Neural progenitor cell (in vitro differentiated cells): Measurements from ENCODE around the gene KANSL2. TPM values are rescaled to one million over a fixed set of nuclear protein-coding genes. Genes with fewer than 3 reads are reported as not detected.

Experiments
- DNase-seq: peaks from one replicate; pipeline ENCODE4 v3.0.0-alpha.2; 2016; ENCODE audit warnings: low spot score
- H2AFZ ChIP-seq: fragments of 200-600 bp; sonication (generic); replicated peaks from 2 replicates; pipeline ENCODE4 v1.6.1; 2016; ENCODE audit warnings: antibody characterized with exemption
- H3F3A ChIP-seq: fragments of 200-600 bp; sonication (generic); 2 replicates; pipeline ENCODE4 v1.6.1; 2016; ENCODE audit warnings: antibody characterized with exemption, low read depth
- H3K27ac ChIP-seq: fragments of 200-600 bp; sonication (generic); 2 replicates; pipeline ENCODE4 v1.5.1; 2016; ENCODE audit warnings: mild to moderate bottlenecking
- H3K27me3 ChIP-seq: fragments of 200-600 bp; sonication (generic); 2 replicates; pipeline ENCODE4 v1.6.1; 2016; ENCODE audit warnings: mild to moderate bottlenecking, moderate library complexity
- H3K36me3 ChIP-seq: fragments of 200-600 bp; sonication (generic); 2 replicates; pipeline ENCODE4 v1.5.1; 2016
- H3K4me1 ChIP-seq: fragments of 200-600 bp; sonication (generic); 2 replicates; pipeline ENCODE4 v1.6.1; 2016; ENCODE audit warnings: mixed run types
- H3K4me2 ChIP-seq: fragments of 200-600 bp; sonication (generic); 2 replicates; pipeline ENCODE4 v1.6.1; 2016
- H3K4me3 ChIP-seq: fragments of 200-600 bp; sonication (generic); 2 replicates; pipeline ENCODE4 v1.5.1; 2016
- H3K79me2 ChIP-seq: fragments of 200-600 bp; sonication (generic); 2 replicates; pipeline ENCODE4 v1.6.1; 2016; ENCODE audit warnings: low read depth
- H3K9ac ChIP-seq: fragments of 200-600 bp; sonication (generic); 2 replicates; pipeline ENCODE4 v1.6.1; 2016
- H3K9me3 ChIP-seq: fragments of 200-600 bp; sonication (generic); 2 replicates; pipeline ENCODE4 v1.5.1; 2016; ENCODE audit warnings: low read depth
- H4K20me1 ChIP-seq: fragments of 200-600 bp; sonication (generic); 2 replicates; pipeline ENCODE4 v1.6.1; 2016; ENCODE audit warnings: low read depth
- H3K27ac Mint-ChIP-seq: 3 replicates; pipeline ENCODE4 v1.8.0; 2021; ENCODE audit warnings: mixed read lengths
- H3K27me3 Mint-ChIP-seq: 2 replicates; pipeline ENCODE4 v1.8.0; 2022; ENCODE audit warnings: low read depth, mild to moderate bottlenecking, inconsistent platforms, moderate library complexity, mixed read lengths; ENCODE audit not compliant: insufficient read depth
- H3K36me3 Mint-ChIP-seq: 3 replicates; pipeline ENCODE4 v1.8.0; 2021; ENCODE audit warnings: mixed read lengths
- H3K4me1 Mint-ChIP-seq: 3 replicates; pipeline ENCODE4 v1.8.0; 2021; ENCODE audit warnings: mixed read lengths
- H3K4me3 Mint-ChIP-seq: 3 replicates; pipeline ENCODE4 v1.8.0; 2021; ENCODE audit warnings: mild to moderate bottlenecking, moderate library complexity, mixed read lengths
- H3K9me3 Mint-ChIP-seq: 3 replicates; pipeline ENCODE4 v1.8.0; 2020; ENCODE audit warnings: mixed read lengths
- EZH2 ChIP-seq: fragments of 200-600 bp; sonication (generic); IDR thresholded peaks from 2 replicates; pipeline ENCODE4 v1.6.1; 2017; ENCODE audit warnings: antibody characterized with exemption, mild to moderate bottlenecking, moderate library complexity
- EZH2phosphoT487 ChIP-seq: fragments of 200-600 bp; sonication (generic); IDR thresholded peaks from 2 replicates; pipeline ENCODE4 v1.6.1; 2017; ENCODE audit warnings: antibody characterized with exemption
- total RNA-seq: library from RNA; depleted of rRNA; stranded (reverse); fragments of >200 nt; gene quantifications from 2 replicates; pipeline ENCODE4 v1.2.3, GENCODE V29; 2015; ENCODE audit warnings: low replicate concordance
- TF ChIP-seq, protein P1 (sequence below): fragments of 200-600 bp; sonication (generic); IDR thresholded peaks from 2 replicates; pipeline ENCODE4 v1.5.1; 2017; ENCODE audit warnings: antibody characterized with exemption, mild to moderate bottlenecking

Gene KANSL2
- total RNA-seq, 1 donor from 2014 or later, result 82.6 TPM

DNA sequence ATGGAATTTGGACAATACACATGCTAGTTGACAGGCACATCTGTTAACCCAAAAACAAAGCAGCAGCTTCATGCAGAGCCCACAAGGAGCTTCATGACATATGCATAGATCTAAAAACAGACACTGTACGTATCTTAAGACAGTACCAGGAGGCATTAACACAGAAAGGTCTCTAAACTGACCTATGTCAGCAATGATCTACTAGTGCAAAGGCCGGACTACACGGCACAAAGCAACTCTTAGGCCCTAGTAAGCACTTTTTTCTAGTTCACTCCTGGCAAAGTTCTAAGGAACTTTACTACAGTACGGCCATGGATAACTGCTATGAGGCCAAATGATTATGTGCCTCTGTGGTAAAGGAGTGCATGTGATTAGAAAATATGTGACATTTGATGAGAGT is 8.4 kb upstream of the KANSL2 start:
- no peaks in the 10 kb centered on the region for H3K27me3 ChIP-seq
- peaks cover 21% of the 10 kb centered on the region for H3K79me2 ChIP-seq
- H3K27ac ChIP-seq, result no peak overlapping the region
- no peaks in the 10 kb centered on the region for H3K4me1 Mint-ChIP-seq
- H3K4me3 Mint-ChIP-seq, result no peak overlapping the region
- H3K4me1 ChIP-seq, result no peaks in the 10 kb centered on the region
- no peaks in the 10 kb centered on the region for H3K9me3 Mint-ChIP-seq
- H3K27me3 Mint-ChIP-seq, result no peaks in the 10 kb centered on the region
- H3K9ac ChIP-seq, result no peak overlapping the region
- TF ChIP-seq EZH2 (no peak), EZH2phosphoT487 (no peak)
- TF ChIP-seq, protein P1, sequence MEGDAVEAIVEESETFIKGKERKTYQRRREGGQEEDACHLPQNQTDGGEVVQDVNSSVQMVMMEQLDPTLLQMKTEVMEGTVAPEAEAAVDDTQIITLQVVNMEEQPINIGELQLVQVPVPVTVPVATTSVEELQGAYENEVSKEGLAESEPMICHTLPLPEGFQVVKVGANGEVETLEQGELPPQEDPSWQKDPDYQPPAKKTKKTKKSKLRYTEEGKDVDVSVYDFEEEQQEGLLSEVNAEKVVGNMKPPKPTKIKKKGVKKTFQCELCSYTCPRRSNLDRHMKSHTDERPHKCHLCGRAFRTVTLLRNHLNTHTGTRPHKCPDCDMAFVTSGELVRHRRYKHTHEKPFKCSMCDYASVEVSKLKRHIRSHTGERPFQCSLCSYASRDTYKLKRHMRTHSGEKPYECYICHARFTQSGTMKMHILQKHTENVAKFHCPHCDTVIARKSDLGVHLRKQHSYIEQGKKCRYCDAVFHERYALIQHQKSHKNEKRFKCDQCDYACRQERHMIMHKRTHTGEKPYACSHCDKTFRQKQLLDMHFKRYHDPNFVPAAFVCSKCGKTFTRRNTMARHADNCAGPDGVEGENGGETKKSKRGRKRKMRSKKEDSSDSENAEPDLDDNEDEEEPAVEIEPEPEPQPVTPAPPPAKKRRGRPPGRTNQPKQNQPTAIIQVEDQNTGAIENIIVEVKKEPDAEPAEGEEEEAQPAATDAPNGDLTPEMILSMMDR, result no peak
- no peak for DNase-seq
- peaks cover 9% of the 10 kb centered on the region for H3K36me3 ChIP-seq
- peaks cover 34% of the 10 kb centered on the region for H3K36me3 Mint-ChIP-seq
- H3F3A ChIP-seq, result peaks cover 10% of the 10 kb centered on the region
- H2AFZ ChIP-seq, result no peak overlapping the region
- no peaks in the 10 kb centered on the region for H3K9me3 ChIP-seq
- H3K4me3 ChIP-seq, result no peak overlapping the region
- no peak overlapping the region for H3K4me2 ChIP-seq
- no peak overlapping the region for H3K27ac Mint-ChIP-seq
- peaks cover 20% of the 10 kb centered on the region for H4K20me1 ChIP-seq

DNA sequence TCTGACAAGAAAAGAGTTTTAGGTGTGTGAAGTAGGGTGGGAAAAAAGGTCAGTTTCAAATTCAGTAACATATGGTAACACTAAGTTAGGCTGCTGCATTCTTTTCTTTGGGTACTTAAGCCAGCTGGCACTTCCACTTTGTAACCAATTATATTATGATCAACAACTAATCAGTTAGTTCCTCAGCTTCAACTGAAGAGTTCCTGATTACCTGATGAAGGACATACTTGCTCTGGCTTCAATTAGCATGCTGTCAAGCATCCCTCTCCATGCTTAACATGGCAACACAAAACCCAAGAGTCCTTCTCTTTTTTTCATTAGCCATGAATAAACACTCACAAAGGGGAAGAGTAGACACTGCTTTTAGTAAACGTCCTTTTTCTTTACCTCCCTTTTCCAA is 6.8 kb upstream of the KANSL2 start:
- no peaks in the 10 kb centered on the region for H3K27me3 ChIP-seq
- no peak overlapping the region for H3K27ac Mint-ChIP-seq
- peaks cover 4% of the 10 kb centered on the region for H3K36me3 ChIP-seq
- no peak overlapping the region for H3K4me2 ChIP-seq
- H3K79me2 ChIP-seq, result peaks cover 21% of the 10 kb centered on the region
- H3K9ac ChIP-seq, result no peak overlapping the region
- H3K36me3 Mint-ChIP-seq, result peaks cover 23% of the 10 kb centered on the region
- no peaks in the 10 kb centered on the region for H3K4me1 ChIP-seq
- H3K4me3 ChIP-seq, result no peak overlapping the region
- peaks cover 20% of the 10 kb centered on the region for H4K20me1 ChIP-seq
- H3K9me3 ChIP-seq, result no peaks in the 10 kb centered on the region
- peaks cover 15% of the 10 kb centered on the region for H3F3A ChIP-seq
- H3K9me3 Mint-ChIP-seq, result no peaks in the 10 kb centered on the region
- TF ChIP-seq EZH2, result no peak
- TF ChIP-seq, protein P1, result no peak
- no peak for TF ChIP-seq EZH2phosphoT487
- no peak overlapping the region for H3K27ac ChIP-seq
- no peaks in the 10 kb centered on the region for H3K4me1 Mint-ChIP-seq
- no peak for DNase-seq
- H3K27me3 Mint-ChIP-seq, result peaks cover 2% of the 10 kb centered on the region
- H3K4me3 Mint-ChIP-seq, result no peak overlapping the region
- H2AFZ ChIP-seq, result no peak overlapping the region

DNA sequence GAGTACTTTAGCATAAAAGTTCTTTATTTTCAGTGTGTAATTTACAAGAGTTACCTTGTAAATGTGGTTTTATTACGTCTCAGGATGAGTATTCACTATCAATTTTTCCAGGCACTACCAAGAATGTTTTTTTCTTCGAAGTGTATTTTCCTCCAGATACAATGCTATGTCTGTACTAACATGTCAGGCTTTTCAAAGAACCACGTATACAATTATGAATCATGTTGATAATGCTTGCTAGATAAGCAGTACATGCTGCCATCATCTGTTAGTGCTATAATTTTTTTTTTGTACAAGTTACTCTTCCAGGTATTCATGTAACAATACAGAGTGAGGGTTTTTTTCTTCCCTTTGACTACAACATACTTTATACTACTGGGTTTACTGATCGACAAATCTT is 5.6 kb upstream of the KANSL2 start:
- Histone ChIP-seq H3F3A (peaks cover 15% of the 10 kb centered on the region), H3K9me3 (no peaks in the 10 kb centered on the region), H3K4me3 (no peak overlapping the region), H3K36me3 (peaks cover 4% of the 10 kb centered on the region), H4K20me1 (peaks cover 17% of the 10 kb centered on the region), H3K4me1 (no peaks in the 10 kb centered on the region), H3K9ac (no peak overlapping the region), H2AFZ (no peak overlapping the region), H3K4me2 (no peak overlapping the region), H3K27ac (no peak overlapping the region), H3K79me2 (peaks cover 14% of the 10 kb centered on the region), H3K27me3 (peaks cover 10% of the 10 kb centered on the region)
- Mint-ChIP-seq H3K36me3 (peaks cover 13% of the 10 kb centered on the region), H3K9me3 (no peaks in the 10 kb centered on the region), H3K4me3 (no peak overlapping the region), H3K27me3 (peaks cover 2% of the 10 kb centered on the region), H3K4me1 (no peaks in the 10 kb centered on the region), H3K27ac (no peak overlapping the region)
- DNase-seq, result no peak
- TF ChIP-seq EZH2phosphoT487 (no peak), EZH2 (no peak)
- TF ChIP-seq, protein P1, result no peak
